Measurements from ENCODE around the gene MDM2.

MDM2 gene

DNA sequence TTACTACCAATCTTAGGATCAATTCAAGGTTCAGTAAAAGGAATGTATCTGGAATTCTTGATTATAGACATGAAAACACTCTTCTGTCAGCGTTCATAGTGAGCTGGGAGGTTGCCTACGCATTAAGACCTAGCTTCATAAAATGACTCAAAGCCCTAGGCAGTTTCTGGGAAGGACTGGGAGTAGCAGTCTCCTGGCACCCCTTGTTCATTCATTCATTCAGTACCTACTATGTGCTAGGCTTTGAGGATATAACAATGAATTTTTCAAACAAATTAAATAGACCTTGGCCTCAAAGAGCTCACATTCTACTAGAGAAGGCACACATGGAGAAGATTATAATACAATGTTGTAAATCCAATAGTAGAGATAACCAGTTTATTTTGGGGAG, 46.1 kb downstream of the MDM2 start:
- TF ChIP-seq, protein P1, sequence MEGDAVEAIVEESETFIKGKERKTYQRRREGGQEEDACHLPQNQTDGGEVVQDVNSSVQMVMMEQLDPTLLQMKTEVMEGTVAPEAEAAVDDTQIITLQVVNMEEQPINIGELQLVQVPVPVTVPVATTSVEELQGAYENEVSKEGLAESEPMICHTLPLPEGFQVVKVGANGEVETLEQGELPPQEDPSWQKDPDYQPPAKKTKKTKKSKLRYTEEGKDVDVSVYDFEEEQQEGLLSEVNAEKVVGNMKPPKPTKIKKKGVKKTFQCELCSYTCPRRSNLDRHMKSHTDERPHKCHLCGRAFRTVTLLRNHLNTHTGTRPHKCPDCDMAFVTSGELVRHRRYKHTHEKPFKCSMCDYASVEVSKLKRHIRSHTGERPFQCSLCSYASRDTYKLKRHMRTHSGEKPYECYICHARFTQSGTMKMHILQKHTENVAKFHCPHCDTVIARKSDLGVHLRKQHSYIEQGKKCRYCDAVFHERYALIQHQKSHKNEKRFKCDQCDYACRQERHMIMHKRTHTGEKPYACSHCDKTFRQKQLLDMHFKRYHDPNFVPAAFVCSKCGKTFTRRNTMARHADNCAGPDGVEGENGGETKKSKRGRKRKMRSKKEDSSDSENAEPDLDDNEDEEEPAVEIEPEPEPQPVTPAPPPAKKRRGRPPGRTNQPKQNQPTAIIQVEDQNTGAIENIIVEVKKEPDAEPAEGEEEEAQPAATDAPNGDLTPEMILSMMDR (IDR thresholded peaks at IDR 0.05; ENCODE audit: low read depth, low read length): no peak
- DNase-seq (ENCODE audit: extremely low read depth, low read depth): no peak

DNA sequence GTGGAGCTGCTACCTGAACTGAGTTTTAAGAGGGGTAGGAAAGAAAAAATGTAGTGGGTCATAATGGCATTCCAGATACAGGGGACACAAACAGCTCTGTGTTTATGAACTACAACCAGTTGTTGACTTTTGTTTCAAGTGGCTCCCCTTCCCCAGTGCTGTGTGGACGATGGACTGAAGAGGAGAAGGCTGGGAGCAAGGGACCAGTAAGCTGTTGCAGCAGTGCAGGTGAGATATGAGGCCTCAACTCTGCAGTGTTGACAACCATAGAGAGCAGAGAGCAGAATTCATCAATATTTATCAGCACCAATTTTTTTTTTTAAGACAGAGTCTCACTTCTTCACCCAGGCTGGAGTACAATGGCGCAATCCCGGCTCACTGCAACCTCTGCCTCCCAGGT, 46.6 kb downstream of the MDM2 start:
- no peak for DNase-seq (ENCODE audit: extremely low read depth, low read depth)
- TF ChIP-seq, protein P1 (IDR thresholded peaks at IDR 0.05; ENCODE audit: low read depth, low read length): no peak

DNA sequence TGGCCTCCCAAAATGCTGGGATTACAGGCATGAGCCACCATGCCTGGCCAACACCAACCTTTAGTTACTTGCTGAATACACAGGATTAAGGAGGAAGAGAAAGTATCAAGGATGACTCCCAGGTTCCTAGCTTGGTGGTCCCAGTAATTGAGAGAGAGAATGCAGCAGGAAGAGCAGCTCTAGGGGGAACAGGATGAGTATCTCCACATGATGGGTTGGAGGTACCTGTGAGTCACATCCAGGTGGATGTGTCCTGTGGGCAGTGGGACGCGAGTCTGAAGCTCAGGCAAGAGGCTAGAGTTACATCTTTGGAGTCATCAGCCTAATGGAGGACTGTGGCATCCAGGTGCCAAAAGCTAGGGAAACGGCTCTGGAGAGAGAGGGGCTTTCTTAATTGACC, 47.1 kb downstream of the MDM2 start:
- no peak for DNase-seq (ENCODE audit: extremely low read depth, low read depth)
- TF ChIP-seq, protein P1 (IDR thresholded peaks at IDR 0.05; ENCODE audit: low read depth, low read length): no peak

DNA sequence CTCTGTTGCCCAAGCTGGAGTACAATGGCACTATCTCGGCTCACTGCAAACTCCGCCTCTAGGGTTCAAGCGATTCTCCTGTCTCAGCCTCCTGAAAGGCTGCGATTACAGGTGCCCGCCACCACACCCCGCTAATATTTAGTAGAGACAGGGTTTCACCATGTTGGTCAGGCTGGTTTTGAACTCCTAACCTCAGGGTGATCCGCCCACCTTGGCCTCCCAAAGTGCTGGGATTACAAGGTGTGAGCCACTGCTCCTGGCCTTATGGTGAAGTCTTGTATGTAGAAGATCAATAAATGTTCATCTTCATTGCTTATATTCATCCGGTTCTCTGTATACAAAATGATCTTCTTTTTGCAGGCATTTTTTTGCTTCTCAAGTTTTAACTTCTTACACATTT, 47.8 kb downstream of the MDM2 start:
- TF ChIP-seq, protein P1 (IDR thresholded peaks at IDR 0.05; ENCODE audit: low read depth, low read length): no peak
- no peak for DNase-seq (ENCODE audit: extremely low read depth, low read depth)

DNA sequence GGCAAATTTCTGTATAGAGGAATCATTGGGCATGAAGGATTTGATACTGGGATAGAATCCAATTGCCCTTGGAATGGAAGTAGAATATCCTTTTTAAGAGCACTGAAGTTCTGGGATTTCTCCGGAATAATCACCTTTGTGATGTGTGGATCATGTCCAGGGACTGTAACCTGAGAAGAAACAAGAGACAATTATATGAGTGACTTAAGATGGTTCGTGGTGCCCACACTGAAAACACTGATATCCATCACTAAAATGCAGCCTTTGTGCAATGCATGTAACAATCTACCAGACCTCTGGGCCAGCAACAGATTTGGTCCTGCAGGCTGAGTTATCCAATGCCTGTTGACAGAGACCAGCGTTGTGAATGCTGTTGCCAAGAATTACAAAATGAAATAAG, 48.5 kb downstream of the MDM2 start:
- no peak for DNase-seq (ENCODE audit: extremely low read depth, low read depth)
- TF ChIP-seq, protein P1 (IDR thresholded peaks at IDR 0.05; ENCODE audit: low read depth, low read length): no peak

DNA sequence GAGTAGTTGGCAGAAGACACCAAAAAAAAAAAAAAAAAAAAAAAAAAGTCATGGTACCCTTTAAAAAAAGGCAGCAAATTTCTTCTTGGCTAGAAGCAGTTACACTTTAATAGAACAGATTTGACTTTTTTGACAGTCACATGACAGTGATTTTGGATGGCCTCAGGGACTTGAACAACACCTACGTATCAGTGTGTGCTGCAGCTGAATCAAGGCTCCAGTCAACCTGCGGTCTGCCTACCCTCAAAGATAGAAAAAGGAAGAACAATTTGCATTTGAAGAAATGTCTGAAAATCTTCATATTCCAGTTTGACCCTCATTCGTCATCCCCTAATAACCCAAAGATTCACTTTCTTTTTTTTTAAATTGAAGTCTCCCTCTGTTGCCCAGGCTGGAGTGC, 53.9 kb downstream of the MDM2 start:
- TF ChIP-seq, protein P1 (IDR thresholded peaks at IDR 0.05; ENCODE audit: low read depth, low read length): no peak
- DNase-seq (ENCODE audit: extremely low read depth, low read depth): no peak

DNA sequence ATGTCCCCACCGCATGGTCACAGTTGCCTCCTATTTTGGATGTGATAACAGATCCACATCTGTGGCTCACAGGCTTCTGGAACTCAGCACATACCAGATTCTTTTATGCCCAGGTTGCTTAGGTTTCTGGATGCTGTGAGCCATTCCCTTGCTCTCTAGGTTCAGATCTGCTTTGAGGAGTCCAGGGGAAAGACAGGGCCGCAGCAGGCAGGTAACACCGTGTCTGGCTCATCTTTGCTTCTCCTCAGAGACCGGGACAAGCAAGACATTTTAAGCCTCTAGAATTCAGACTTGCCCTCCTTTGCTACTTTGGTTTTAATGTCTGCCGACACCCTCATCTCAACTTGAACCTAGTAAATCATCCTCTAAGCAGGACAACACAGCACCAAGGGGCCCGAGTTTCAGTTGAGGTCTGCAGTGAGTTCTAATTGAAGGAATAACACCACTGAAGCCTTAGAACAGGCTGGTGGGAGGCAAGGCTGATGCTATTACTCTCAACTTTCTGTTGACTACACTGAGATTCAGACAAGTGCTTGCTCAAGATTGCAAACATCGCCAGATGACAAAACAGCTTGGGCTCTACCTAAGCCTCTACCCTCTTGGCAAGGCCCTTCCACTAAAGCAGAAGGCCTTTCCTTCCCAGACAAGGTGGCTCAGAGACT, 55.3 kb downstream of the MDM2 start:
- TF ChIP-seq, protein P1 (IDR thresholded peaks at IDR 0.05; ENCODE audit: low read depth, low read length): no peak
- DNase-seq (ENCODE audit: extremely low read depth, low read depth): no peak

All from AG09319 (cell line).